Glutamatergic neuron (in vitro differentiated cells): ENCODE measurements around the gene MMRN1. TPM values are rescaled to one million over a fixed set of nuclear protein-coding genes. Genes with fewer than 3 reads are reported as not detected.
A peak's percentile ranks its signal among the peaks of the same experiment; 100 is the strongest.

Experiments
- DNase-seq: peaks from one replicate; pipeline ENCODE4 v3.0.0; 2022
- H3K27ac Mint-ChIP-seq: one replicate; pipeline ENCODE4 v1.8.0; 2020; ENCODE audit warnings: mild to moderate bottlenecking, mixed read lengths, inconsistent platforms; ENCODE audit not compliant: unreplicated experiment
- H3K27me3 Mint-ChIP-seq: one replicate; pipeline ENCODE4 v1.8.0; 2020; ENCODE audit warnings: mild to moderate bottlenecking, moderate library complexity, mixed read lengths, inconsistent platforms; ENCODE audit not compliant: unreplicated experiment
- H3K36me3 Mint-ChIP-seq: one replicate; pipeline ENCODE4 v1.8.0; 2020; ENCODE audit warnings: mild to moderate bottlenecking, mixed read lengths, inconsistent platforms; ENCODE audit not compliant: unreplicated experiment
- H3K4me1 Mint-ChIP-seq: one replicate; pipeline ENCODE4 v1.8.0; 2020; ENCODE audit warnings: mild to moderate bottlenecking, low read depth, mixed read lengths, inconsistent platforms; ENCODE audit not compliant: unreplicated experiment
- H3K4me3 Mint-ChIP-seq: one replicate; pipeline ENCODE4 v1.8.0; 2020; ENCODE audit warnings: mild to moderate bottlenecking, mixed read lengths, inconsistent platforms; ENCODE audit not compliant: unreplicated experiment
- H3K9me3 Mint-ChIP-seq: one replicate; pipeline ENCODE4 v1.8.0; 2020; ENCODE audit warnings: mild to moderate bottlenecking, moderate library complexity, mixed read lengths, inconsistent platforms; ENCODE audit not compliant: unreplicated experiment
- total RNA-seq: library from RNA; stranded (reverse); fragmentation: NEBNext Ultra II Directional; extraction: Animal tissue kit (Norgen Biotek cat#: 25700); gene quantifications from one replicate; pipeline ENCODE4 v1.2.1, GENCODE V29; 2021; ENCODE audit not compliant: unreplicated experiment
- TF ChIP-seq, protein P1 (sequence below): fragments of 200-600 bp; sonication (generic); IDR thresholded peaks from one replicate; pipeline ENCODE4 v1.5.0; 2021; ENCODE audit not compliant: partially characterized antibody, unreplicated experiment

MMRN1 gene
- total RNA-seq, 1 donor from 2014 or later = not detected

DNA sequence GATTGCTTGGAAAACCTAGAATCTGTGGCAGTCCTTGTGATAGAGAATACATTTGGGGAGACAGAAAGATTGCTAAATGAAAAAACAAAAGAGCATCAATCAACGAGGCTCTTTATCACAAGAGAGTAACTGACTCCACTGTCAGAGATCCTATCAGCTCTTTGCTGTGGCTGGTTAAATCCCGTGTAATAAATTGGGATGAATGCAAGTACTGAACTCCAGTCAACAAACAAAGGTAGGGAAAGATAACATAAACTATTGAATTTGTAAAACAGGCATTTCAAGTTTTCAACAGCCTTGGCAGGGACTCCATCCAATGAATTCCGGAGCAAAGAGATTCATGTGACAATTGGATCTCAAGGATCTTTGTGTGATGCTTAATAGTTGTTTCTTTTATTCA is 21.3 kb downstream of the MMRN1 start:
- Mint-ChIP-seq H3K36me3 (no peaks in the 10 kb centered on the region), H3K9me3 (no peaks in the 10 kb centered on the region), H3K27me3 (no peaks in the 10 kb centered on the region), H3K27ac (peak overlapping the region; percentile 21), H3K4me1 (peaks cover 23% of the 10 kb centered on the region), H3K4me3 (no peak overlapping the region)
- no peak for DNase-seq
- TF ChIP-seq, protein P1, sequence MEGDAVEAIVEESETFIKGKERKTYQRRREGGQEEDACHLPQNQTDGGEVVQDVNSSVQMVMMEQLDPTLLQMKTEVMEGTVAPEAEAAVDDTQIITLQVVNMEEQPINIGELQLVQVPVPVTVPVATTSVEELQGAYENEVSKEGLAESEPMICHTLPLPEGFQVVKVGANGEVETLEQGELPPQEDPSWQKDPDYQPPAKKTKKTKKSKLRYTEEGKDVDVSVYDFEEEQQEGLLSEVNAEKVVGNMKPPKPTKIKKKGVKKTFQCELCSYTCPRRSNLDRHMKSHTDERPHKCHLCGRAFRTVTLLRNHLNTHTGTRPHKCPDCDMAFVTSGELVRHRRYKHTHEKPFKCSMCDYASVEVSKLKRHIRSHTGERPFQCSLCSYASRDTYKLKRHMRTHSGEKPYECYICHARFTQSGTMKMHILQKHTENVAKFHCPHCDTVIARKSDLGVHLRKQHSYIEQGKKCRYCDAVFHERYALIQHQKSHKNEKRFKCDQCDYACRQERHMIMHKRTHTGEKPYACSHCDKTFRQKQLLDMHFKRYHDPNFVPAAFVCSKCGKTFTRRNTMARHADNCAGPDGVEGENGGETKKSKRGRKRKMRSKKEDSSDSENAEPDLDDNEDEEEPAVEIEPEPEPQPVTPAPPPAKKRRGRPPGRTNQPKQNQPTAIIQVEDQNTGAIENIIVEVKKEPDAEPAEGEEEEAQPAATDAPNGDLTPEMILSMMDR = no peak

DNA sequence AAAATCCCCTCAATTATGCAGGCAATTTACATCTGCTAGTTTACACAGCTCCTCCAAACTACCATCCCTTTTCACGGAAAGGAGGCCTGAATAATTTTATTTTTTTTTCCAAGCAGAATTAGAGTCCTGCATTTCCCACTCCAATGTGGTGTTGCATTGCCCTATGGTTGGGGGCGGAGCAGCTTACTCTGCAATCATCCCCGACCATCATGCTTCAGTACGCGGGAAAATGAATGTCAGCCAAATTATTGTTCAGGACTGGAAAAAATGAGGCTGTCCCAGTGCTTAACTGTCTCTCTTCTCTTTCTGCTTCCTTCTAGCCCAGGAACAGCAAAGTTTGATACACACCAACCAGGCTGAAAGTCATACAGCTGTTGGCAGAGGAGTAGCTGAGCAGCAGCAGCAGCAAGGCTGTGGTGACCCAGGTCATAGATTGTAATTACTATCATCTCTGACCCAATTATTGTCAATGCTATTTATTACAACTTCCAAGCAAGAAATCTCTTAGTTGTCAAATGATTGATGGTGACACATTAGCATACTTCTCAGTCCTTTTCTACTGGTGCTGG is 28.3 kb downstream of the MMRN1 start:
- TF ChIP-seq, protein P1 = no peak
- Mint-ChIP-seq H3K9me3 (no peaks in the 10 kb centered on the region), H3K4me1 (no peaks in the 10 kb centered on the region), H3K4me3 (no peak overlapping the region), H3K27me3 (no peaks in the 10 kb centered on the region), H3K27ac (no peak overlapping the region), H3K36me3 (no peaks in the 10 kb centered on the region)
- DNase-seq = no peak

DNA sequence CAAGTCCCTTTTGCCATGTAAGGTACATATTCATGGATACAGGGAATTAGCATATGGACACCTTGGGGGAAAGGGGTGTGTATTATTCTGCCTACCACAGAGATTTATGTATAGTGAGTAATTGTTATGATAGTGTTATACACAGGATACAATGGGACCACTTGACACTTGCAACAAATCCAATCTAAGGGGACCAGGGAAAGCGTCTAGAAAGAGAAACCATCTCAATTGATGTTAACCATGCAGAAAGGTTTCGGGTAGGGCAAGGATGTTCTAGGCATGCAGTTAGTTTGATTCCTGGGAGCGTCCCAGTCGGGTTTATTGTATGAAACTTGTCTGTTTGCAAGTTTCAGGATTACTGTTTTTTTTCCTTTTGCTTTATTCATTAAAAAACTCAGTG is 34.2 kb downstream of the MMRN1 start:
- Mint-ChIP-seq H3K4me1 (no peaks in the 10 kb centered on the region), H3K27me3 (peaks cover 2% of the 10 kb centered on the region), H3K9me3 (no peaks in the 10 kb centered on the region), H3K4me3 (no peak overlapping the region), H3K36me3 (peaks cover 6% of the 10 kb centered on the region), H3K27ac (no peak overlapping the region)
- no peak for DNase-seq
- TF ChIP-seq, protein P1 = no peak

DNA sequence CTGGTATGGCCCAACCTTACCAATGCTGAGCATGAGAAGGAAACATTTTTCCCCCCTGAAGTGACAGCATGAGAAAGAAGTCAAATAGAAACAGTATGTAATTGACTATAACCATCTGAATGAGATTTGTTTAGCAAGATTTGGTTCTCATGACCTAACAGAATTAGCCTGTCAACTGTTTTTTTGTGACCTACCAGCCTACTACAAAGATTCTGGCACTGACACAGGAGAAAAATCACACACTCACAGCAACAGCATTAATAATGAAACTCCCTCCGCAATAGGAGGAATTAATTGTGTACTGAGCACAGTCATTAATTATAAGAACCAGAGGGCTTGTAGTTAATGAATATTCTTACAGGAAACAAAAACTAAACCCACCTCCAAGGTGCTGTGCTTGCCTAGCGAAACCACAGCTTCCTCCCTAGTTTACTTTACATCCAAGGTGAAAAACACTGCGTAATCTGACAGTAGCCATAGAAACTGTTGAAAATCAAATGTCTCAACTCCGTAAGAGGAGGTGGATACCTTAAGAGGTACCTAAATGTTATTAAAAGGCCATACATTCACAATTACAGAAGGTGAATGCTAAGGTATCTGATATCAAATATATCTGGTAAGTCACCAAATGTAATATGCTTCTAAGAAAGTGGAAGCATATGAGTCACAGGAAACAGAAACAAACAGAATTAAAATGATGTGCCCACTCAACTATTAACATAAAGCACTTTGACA is 34.9 kb downstream of the MMRN1 start:
- DNase-seq = no peak
- H3K4me1 Mint-ChIP-seq = no peaks in the 10 kb centered on the region
- peaks cover 6% of the 10 kb centered on the region for H3K36me3 Mint-ChIP-seq
- H3K4me3 Mint-ChIP-seq = no peak overlapping the region
- TF ChIP-seq, protein P1 = no peak
- peaks cover 2% of the 10 kb centered on the region for H3K27me3 Mint-ChIP-seq
- no peaks in the 10 kb centered on the region for H3K9me3 Mint-ChIP-seq
- H3K27ac Mint-ChIP-seq = no peak overlapping the region

DNA sequence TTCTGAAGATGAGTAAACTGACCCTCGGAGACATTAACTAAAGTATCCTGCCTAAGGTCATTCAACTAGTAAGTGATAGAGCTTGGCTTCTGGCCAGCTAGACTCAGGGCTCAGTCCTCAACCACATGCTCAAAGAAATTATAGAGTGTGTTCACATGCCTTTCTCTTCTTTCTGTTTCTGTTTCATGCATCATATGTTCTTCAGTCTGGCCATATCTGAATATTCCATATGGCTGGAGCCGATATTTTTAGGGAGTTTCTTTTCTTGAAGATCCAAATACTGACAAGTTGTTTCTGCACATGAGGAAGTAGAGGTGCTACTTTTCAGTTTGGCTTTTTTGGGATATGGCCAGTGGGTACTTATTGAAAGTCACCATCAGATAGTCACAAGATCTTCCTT is 44.9 kb downstream of the MMRN1 start:
- TF ChIP-seq, protein P1 = no peak
- Mint-ChIP-seq H3K27ac (no peak overlapping the region), H3K36me3 (no peaks in the 10 kb centered on the region), H3K4me3 (no peak overlapping the region), H3K9me3 (no peaks in the 10 kb centered on the region), H3K4me1 (no peaks in the 10 kb centered on the region), H3K27me3 (no peaks in the 10 kb centered on the region)
- DNase-seq = no peak
